NCI-H2171 treated with DMSO at 0.1 percent for 48 hours (cell line): ENCODE results near the gene PRPF6.
"Not testable (repeated sequence)": the region's sequence is repeated elsewhere in the genome, so short reads cannot be mapped to it uniquely, and the experiment has no call there.

ENCODE experiments used
- DNase-seq: peaks from one replicate; lab custom pipeline; 2025; lab: John Stamatoyannopoulos, UW

Gene PRPF6

DNA sequence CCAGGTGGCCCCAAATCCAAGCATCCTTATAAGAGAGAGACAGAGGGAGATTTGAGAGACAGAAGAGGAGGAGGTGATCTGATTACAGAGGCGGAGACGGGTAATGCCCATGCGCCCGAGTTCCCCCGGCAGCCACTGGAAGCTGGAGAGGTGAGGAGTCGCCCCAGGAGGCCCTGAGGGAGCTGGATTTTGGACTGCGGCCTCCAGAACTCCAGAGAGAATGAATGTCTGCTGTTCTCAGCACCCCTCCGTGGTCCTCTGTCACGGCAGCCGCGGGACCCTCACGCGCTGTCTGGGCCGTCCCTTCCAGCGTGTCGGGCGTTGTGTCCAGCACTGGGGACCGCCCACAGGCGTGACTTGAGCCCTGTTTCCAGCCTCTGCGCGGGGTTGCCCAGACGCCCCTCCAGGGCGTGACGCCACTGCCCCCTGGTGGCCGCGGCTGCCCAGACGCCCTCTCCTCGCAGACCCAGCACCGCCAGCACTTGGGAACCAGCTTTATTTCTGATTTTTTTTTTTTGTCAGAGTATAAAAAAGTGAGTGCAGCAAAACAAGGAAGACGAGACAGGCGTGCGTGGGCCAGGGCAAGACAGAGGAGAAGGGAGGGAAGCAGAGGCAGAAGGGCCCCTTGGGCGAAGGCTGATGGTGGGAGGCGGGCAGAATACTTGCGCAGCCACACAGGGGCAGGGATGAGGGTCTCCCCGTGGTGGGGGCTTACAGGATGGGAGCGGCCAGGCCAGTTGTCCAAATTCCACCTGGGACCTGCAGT lies 7.1 kb upstream of the PRPF6 start:
- DNase-seq: peak; percentile 77

DNA sequence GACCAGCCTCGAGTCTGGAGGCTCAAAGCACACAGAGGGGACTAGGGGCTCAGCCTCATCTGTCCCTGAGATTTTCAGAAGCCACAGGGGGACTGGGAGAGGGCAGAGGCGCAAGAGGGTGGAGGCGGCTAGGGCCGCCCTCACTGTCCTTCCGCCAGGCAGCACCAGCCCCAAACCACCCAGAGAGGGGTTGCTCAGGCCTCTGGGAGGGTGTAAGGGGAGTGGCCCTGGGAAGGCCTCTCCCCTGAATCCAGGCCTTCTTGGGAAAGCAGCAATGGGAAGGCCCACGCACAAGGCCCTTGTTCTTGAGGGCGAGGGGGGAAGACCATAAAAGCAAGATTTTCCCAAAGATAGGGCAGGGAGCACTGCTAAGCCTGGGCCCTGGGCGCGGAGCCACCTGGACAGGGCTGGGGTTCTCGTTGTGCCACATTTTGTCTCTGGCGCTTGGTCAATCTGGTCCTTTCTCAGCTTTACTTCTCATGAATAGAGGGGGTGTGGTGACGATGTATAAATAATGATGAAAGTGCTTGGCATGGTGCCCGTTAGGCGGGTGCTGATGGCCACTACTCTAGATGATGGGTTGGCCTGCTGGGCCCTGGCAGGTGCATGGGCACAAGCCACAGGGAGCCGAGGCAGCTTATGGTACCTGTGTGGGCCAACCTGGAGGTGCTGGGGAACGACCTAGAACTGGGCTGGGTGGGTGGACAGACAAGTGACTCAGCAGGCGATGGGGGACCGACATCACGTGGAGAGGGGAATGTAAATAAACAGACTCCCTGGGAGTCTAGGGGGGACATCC lies 6.3 kb upstream of the PRPF6 start:
- no peak for DNase-seq

DNA sequence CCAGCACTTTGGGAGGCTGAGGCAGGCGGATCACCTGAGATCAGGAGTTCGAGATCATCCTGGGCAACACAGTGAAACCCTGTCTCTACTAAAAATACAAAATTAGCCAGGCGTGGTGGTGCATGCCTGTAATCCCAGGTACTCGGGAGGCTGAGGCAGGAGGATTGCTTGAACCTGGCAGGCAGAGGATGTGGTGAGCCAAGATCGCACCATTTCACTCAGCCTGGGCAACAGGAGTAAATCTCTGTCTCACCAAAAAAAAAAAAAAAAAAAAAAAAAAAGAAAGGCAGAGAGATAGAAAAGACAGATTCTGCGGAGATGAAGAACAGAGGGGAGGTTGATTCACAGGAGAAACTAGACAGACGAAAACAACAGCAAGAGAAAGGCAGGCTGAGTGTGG lies 4.4 kb upstream of the PRPF6 start:
- not testable (repeated sequence) for DNase-seq

DNA sequence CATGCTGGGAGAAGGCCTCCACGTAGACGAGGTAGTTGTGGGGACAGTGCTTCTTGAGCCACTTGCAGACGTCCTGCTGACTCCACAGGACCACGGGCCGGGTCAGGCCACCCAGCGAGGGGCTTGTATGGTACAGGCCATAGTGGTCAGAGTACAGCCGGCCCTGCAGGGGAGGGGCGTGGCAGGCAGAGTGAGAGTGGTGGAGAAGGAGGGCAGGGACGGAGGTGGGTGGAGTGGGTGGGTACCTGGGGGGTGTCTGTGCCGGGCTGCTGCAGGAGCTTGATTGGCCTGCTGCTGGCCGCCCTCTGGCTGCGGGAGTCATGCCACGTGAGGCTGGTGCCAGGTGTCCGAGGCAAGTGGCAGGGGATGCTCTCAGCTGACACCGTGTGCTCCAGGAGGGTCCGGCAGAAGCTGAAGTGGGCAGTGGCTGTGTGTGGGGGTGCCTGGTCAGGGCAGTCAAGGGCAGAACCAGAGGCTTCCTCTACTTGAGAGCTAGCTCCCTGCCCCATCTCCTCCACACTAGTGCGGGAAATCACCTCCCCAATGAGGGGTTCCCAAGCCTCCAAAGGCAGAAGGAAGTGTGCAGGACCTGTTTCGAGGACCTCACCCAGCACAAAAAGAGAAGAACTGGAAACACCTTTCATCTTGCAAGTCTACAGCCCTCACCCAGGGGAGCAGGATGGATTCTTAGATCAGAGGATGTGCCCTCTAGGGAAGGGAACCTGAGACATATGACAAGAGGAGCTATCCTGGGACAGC lies 3.8 kb upstream of the PRPF6 start:
- DNase-seq: no peak

DNA sequence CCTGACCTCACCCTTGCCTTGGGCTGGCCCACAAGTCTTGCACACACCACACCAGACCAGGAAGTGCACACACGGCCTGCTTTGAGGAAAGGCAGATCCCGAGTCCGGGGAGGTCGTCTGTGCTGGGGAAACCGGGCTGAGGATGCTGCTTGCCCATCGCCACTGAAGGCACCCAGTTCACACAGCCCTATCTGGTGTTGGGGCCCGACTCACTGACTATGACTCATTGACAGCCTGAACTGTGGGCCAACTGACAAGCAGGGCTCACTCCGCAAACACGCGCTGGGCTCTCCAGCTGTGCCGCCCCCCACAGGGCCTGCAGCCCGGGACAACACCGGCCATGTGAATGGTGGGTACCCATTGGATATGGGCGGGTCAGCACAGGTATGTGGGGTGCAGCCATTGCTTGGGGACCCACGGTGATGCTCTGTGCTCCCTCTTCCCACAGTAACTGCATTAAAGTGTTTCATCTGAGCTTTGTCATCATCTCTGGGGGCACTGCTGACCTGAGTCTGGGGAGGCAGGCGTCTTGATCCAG lies 3.1 kb upstream of the PRPF6 start:
- no peak for DNase-seq

DNA sequence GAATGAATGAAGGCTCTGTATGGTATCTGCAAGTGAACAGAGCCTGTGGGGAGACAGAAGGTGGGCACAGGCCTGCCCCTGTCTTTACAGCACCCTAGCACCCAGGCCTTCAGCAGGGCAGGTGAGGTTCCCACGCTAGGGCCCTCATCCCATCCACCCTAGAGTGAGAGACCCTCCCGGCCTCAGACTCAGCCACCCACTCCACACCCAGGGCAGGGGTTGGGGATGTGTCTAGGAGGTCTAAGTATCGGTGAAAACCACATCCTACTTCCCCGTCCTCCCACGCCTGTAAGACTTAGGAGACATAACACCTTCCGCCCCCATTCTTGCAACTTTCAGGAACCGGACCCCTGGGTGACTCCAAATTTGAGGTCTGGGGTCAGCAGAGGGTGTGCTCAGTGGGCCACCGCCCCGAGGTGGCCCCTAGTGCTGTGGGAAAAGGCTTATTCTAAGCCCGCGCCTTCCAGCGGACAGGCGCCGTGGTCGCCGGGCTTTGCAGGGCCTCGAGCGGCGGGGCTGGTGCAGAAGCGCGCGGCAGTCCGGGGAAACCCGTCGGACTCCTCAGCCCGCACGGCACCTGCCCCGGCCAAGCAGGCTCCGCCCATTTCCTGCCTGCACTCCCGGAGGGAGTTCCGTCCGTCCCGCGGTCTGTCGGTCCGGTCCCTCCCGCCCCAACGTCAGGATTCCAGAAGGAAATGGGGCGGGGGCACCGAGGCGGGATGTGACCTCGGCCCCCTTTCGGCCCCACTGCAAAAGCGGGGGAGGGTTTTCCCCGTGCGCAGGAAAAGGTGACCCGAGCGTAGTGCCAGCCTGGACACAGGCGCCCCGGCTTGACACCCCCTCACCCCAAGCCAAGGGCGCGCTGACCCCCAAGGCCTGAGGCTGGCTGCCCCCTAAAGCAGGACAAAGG lies 2.4 kb upstream of the PRPF6 start:
- no peak for DNase-seq

DNA sequence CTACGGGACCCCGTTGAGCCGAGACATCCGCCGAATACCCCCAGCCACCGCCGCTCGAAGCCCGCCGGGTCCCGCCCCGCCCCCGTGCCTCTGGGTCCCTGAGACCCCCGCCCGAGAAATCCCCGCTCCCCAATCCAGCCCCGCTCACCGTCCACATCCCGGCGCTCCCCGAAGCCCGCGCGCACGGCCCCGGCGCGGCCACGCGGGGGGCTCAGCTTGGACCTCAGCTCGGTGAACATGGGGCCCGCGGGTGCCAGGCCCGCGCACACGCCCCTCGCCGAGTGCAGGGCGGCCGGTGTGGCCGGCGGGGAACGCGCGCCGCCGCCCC lies 1.7 kb upstream of the PRPF6 start:
- no peak for DNase-seq

DNA sequence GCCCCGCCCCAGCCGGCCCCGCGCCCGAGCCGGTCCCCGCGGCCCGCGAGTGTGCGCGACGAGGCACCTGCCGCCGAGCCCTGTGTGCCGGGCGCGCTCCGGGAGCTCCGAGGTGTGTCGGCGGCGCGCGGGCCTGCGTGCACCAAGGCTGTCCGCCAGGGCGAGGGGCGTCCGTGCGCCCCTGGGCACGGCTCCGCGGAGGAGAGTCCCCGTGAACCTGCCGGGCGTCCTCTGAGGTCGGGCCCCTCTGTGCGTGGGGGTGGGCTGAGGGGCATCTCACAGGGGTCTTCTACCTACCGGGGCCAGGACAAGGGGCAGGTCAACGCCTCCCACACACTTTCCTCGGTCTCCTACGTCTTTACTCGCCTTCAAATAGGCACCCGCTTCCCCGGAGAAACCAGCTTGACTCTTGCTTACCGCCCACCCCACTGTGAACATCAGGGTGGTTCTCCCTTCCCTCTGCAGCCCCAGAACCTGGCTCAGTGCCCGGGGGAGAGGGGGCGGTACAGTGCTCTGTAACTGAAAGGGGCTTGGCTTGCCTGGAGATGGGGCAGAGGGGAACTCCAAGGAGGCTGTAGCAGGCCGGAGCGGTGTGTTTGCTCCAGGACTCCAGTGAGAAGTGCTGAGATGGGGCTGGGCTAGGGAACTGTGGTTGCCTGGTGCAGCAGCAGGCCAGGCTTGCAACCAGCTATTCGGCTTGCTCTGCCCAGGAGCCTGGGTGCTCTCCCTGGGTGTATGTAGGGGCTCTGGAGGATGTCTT lies 1.2 kb upstream of the PRPF6 start, which contains the start of gene SAMD10:
SAMD10 (minus strand) TSS at position 86 of the 760 bp plus-strand sequence. CDS start 175 bp downstream, outside the sequence.
- peak; percentile 92 for DNase-seq

DNA sequence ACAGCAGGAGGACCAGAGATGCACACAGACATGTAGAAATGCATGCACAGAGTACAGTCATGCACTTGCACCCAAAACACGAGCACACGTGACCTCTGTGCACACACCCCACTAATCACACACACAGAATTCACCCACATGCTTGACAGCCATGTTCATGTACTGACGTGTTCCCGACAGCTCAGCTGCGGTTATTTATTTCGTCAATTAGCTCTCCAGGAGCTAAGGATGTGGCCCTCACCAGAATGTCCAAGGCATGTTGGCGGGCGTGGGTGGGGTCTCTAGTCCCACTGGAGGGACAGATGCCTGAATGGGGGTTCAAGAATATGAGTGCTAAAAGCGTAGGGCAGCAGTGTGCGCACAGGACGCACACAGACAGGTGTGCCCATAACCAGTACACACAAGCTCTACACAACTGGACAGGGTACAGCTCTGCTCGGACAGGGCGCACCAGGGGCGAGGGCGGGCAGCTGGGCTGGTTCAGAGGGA lies 571 bp upstream of the PRPF6 start:
- DNase-seq: no peak

DNA sequence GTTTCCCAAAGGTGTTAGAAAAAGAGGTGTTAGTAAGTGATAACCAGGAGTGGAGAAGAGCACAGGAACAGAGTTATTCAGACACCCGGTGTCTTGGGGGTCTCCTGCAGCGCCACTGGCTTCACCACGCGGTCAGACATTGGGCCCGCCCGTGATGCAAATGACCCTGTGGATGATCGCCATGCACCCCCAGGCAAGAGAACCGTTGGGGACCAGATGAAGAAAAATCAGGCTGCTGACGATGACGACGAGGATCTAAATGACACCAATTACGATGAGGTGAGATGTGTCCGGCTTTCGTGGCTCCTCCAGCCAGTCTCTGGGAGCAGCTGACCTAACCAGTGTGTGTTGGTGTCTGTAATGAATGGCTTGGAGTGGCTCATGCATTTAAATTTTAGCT lies 2.0 kb downstream of the PRPF6 start:
- DNase-seq: no peak

DNA sequence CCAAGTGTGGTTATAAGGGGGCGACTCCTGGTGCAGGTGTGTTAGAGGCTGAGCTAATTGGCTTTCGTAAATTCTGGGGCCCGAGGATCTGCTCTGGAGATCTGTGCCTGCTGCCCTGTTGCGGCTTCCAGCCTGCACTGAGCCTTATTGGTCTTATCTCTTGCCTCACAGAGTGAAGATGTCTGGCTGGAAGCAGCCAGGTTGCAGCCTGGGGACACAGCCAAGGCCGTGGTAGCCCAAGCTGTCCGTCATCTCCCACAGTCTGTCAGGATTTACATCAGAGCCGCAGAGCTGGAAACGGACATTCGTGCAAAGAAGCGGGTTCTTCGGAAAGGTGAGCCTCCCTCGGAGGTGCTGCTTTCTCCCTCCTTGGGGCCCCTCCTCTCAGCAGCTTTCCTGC lies 20.0 kb downstream of the PRPF6 start:
- peak; percentile 67 for DNase-seq

DNA sequence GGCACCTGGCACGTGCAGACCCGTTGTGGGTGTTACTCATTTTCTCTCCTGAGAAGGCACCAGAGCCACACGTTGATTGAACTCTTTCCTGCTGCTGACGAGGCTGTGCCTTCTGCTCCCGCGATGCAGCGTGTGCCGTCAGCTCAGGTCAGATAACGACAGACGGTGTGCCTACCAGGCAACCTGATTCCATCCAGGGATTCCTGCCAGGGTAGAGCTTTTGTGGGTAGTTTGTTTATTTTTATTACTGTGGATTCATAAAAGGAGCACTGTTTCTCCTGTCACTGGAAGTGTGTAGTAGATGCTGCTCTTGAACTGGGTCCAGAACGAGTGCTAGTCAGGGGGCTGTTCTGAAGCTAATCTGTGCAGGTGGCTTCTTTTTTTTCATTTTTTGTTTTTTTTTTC lies 20.7 kb downstream of the PRPF6 start:
- peak; percentile 100 for DNase-seq

DNA sequence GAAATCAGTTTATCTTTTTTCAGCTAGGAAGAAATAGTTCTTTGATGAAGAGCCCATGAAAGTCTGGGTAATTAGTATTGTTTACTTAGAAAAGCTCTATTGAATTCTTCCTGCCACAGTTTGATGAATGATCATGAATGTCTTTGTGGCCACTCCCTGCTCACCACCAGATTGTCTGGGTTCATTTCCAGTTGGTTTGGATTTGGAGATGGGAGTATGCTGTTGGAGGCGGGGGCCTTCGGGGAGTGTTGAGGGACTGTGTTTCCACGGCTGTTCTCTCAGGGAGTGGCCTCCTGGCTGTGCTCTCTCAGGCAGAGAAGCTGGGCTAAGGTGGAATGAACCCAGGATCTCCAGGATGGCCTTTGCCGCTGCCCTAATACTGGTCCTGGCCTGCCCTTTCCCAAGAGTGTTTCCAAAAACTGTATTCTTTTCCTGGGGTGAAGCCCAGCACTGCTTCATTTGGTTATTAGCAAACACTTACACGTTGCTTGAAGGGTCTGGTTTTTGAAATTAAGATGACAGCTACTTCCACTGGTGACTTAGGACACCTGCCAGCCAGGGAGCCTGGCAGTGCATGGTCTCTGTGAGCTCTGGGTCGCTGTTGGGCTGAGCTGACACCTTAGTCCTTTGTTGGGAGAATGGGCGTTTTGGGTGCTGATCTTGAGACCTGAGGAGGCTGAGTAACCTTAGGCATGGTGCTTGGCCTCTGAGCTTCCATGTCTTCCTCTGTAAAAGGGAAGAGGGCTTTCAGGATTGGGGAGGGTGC lies 23.2 kb downstream of the PRPF6 start:
- DNase-seq: no peak

DNA sequence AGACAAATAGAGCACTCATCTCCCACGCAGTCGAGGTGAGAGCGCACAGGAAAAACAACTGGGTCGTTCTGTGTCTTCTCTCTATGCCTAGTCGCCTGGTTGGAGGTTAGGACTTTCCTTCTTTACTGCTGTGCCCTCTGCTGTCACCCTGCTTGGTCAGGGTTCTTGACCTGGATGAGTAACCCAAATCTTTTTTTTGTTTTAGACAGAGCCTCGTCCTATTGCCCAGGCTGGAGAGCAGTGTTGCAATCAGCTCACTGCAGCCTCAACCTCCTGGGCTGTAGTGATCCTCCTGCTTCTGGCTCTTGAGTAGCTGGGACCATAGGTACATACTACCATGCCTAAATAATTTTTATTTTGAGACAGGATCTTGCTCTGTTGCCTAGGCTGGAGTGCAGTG lies 24.5 kb downstream of the PRPF6 start:
- DNase-seq: no peak

DNA sequence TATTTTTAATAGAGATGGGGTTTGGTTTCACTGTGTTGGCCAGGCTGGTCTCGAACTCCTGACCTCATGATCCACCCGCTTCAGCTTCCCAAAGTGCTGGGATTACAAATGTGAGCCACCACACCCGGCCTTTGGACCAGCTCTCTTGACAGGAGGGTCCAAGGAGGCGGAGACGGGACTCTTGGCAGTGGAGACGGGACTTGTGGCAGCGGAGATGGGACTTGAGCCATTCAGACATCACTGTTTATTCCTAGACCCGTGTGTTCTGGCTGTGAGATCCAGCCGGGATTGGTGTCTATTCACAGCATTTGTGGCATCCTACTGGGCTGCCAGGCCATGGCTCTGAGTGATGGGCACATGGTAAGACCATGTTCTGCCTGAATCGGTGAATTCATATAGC lies 25.6 kb downstream of the PRPF6 start:
- no peak for DNase-seq

DNA sequence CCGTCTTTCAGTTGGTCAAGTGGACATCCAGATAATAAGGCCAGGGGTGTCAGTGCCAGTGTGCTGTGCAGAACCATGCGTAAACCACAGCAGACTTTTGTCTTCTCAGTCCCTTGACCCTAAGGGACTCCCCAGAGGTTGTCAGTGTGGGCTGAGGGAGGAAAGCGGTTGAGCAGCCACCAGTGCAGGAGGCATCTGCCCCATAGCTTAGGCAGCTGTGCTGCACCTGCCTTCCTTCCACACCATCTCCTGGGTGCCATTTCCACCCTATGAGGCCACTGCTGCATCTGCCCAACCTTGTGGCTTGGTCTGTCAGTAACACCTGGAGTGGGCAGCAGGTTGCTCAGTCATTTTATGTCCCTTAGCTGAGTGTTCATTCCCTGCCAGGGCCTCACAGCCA lies 26.0 kb downstream of the PRPF6 start:
- DNase-seq: peak; percentile 19

DNA sequence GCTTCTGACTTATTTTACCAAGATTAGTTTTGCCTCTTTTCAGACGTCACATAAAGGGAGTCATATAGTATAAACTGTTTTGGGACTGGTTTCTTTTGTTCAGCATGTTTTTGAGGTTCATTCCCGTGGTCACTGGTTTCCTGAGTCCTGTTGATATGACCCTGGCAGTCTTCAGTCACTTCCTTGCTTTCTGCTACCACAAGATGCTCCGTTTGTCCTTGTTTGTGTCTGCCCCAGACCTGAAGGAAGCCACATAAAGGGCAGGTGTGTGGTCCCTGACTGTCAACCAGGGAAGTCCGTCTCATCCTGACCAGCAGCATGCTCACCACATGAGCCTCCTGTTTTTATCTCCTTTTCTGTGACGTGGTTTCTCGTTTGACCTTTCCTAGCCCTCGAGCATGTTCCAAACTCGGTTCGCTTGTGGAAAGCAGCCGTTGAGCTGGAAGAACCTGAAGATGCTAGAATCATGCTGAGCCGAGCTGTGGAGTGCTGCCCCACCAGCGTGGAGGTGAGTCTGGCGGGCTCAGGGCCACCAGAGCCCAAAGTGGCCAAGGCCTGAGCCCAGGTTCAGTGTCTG lies 29.0 kb downstream of the PRPF6 start:
- DNase-seq: no peak

DNA sequence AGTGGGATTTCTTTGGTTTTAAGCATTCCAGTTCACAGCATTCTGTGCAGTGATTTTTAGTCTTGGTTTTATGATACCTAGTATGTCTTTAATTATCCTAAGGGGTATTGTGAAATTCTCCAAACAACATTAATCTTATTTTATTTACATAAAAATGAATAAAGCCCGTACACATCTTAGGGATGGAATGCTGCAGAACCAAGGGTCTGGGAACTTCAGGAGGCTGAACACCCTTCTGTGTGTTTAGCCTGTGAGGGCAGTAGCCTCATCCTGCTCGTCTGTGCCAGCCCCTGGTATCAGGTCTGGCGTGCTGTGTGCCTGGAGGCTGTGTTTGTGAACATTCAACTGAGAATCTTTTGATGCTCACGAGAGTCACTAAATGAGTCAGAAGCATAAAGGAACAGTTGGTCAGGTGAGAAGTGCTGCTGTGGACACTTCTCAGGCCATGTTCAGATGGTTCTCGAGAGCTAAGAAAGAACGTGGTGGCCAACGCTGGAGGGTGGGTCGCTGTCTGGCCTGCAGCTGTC lies 29.8 kb downstream of the PRPF6 start:
- no peak for DNase-seq

DNA sequence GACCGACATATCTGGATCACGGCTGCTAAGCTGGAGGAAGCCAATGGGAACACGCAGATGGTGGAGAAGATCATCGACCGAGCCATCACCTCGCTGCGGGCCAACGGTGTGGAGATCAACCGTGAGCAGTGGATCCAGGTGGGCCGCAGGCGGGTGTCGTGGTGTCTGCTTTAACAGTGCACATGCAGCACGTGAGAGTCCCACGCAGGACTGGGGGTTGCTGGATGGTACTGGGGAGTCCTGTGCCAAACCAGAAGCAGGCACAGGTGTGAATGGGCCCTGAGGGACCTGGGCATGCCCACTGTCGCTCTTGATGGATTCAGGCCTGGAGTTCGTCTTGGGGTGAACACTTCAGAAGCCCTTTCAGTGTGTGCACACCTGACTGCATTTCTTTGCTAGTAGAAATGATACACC lies 30.4 kb downstream of the PRPF6 start:
- no peak for DNase-seq
